Posterior vena cava (tissue), 2 donors: Measurements from ENCODE around the gene SLC39A10. TPM values are rescaled to one million over a fixed set of nuclear protein-coding genes. Genes with fewer than 3 reads are reported as not detected.
A peak's percentile ranks its signal among the peaks of the same experiment; 100 is the strongest.

Source experiments
- DNase-seq: peaks from one replicate; pipeline ENCODE4 v3.0.0-alpha.2; 2020; ENCODE audit warnings: low spot score
- intact Hi-C, 2 donors: fragments of 100-400 bp; cut with DNase I; formaldehyde crosslinking; loops; one replicate each; pipeline versions ENCODE4 v1.14.1 to v1.14.2; 2022 to 2023
- long read RNA-seq, 2 donors: library from polyadenylated mRNA; unstranded; transcript quantifications; one replicate each; pipeline ENCODE4 v2.0.0, GENCODE V29; 2020 to 2021
- total RNA-seq, 2 donors: library from RNA; stranded (reverse); fragmentation: NEBNext Ultra II Directional; extraction: Animal tissue kit (Norgen Biotek cat#: 25700); gene quantifications; one replicate each; pipeline ENCODE4 v1.2.1, GENCODE V29; 2021
- donor health status: DM: yes; HTN: yes; CAD: no.
- donor health status: DM: yes; HTN: yes; CAD: no.

SLC39A10 gene, protein sequence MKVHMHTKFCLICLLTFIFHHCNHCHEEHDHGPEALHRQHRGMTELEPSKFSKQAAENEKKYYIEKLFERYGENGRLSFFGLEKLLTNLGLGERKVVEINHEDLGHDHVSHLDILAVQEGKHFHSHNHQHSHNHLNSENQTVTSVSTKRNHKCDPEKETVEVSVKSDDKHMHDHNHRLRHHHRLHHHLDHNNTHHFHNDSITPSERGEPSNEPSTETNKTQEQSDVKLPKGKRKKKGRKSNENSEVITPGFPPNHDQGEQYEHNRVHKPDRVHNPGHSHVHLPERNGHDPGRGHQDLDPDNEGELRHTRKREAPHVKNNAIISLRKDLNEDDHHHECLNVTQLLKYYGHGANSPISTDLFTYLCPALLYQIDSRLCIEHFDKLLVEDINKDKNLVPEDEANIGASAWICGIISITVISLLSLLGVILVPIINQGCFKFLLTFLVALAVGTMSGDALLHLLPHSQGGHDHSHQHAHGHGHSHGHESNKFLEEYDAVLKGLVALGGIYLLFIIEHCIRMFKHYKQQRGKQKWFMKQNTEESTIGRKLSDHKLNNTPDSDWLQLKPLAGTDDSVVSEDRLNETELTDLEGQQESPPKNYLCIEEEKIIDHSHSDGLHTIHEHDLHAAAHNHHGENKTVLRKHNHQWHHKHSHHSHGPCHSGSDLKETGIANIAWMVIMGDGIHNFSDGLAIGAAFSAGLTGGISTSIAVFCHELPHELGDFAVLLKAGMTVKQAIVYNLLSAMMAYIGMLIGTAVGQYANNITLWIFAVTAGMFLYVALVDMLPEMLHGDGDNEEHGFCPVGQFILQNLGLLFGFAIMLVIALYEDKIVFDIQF
- 10 to 100 TPM; 23.5 to 23.6 TPM for total RNA-seq
- long read RNA-seq, donor 1, full-length matches to known transcripts: 3 of 5 reads
- long read RNA-seq, donor 1, partial matches to known transcripts: 0 of 5 reads
- long read RNA-seq, donor 1, other reads (novel, unspliced or antisense): 2 of 5 reads
- long read RNA-seq, donor 2, partial matches to known transcripts: 5 of 5 reads
- long read RNA-seq, donor 2, other reads (novel, unspliced or antisense): 0 of 5 reads

DNA sequence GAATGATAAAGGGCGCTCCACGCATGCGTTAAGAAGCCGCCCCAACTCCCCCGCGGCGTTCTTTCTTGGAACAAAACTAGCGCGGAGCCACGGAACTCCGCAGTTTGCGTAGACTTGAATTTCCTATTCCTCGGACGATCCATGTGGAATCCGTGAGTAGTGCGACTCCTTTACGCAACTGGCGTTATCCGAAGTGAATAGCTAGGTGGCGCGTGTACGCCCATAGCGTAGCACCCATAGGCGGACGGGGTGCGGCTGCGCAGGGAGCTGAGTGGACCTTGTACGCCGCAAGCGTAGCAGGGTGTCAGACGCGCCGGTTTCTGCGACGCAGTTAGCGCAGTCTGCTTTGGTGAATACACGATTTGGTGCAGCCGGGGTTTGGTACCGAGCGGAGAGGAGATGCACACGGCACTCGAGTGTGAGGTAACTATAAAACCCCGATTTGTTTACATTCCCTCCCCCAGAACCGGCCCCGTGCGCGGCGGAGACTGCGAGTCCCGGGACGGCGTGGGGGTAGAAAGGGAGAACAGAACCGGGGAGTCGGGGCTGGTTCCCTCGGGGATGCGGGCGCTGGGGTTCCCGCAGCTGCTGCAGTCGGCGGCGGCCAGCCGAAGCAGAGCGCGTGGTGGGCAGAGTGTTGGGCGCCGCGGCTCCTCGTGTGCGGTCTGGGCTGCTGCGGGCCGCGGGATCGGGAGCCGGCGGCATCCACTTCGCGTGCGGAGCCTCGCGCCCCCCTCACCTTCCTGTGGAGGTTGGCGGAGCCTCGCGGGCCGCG, at the start of gene SLC39A10:
Gene SLC39A10, plus strand, starts transcription at position 368 of the 775 bp plus-strand sequence. CDS start 22,817 bp downstream, outside the sequence.
- intact Hi-C loops: no loop called here
- peak; percentile 99 for DNase-seq

GRCh38 chr2:195608768-195609454, 48.1 kb upstream of the SLC39A10 start:
- no peak for DNase-seq
- intact Hi-C loops: no loop called here

DNA sequence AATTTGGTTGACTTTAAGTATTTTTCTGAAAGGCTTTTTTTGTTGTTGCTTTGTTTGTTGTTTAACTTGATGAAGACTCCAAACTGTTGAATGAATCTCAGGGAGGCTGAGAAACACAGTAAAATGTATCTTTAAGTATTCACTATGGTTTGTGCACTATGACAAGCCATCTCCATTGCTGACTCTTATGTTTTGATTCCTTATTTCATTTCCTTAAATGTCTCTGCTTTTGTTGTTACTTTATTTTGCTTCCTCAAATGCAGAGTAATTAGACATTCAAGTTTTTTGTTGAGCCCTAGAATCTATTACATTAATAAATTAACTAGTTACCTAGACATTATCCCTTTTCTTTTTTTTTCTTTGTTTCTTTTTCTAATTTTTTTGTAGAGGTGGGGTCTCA, 46.3 kb upstream of the SLC39A10 start:
- intact Hi-C loops: no loop called here
- no peak for DNase-seq

DNA sequence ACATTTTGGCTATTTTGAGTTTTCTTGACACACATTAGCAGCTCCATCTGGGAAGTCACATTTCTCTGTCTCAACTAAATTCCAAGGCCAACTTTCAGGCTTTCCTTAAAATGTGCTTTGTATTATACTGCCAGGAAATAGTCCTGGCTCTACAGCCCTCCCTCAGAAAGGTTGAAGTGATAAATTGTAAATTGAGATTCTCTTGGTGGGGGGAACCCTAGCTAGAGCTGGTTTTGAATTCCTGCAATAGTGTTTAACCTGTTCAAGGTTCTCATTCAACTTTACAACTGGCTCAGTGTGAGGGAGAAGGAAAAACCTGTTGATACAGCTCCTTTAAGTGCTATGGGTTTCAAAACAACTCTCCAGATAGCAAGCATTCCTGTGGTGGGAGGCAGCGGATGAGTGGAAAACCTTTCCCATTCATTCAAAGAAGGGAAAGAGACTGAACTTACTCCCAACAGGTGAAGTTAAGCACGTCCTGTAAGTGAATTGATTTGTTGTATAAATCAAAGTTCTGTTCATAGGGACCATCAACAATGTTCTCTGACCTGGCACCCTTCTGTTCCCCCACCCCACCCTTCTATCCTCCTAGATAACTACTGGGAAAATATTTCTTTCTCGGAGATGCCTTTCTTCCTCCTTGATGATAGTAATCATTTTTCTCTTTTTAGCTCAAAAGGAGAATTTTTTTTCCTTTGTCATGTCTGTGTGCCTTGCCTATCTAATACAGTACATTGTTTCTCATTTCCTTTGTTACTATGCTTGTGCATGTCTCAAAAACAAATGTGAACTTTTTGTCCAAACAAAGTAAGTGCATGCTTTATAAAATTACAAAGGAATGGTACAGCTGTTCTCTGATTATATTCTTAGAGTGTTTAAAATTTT, 44.2 kb upstream of the SLC39A10 start:
- no peak for DNase-seq
- intact Hi-C loops: no loop called here

DNA sequence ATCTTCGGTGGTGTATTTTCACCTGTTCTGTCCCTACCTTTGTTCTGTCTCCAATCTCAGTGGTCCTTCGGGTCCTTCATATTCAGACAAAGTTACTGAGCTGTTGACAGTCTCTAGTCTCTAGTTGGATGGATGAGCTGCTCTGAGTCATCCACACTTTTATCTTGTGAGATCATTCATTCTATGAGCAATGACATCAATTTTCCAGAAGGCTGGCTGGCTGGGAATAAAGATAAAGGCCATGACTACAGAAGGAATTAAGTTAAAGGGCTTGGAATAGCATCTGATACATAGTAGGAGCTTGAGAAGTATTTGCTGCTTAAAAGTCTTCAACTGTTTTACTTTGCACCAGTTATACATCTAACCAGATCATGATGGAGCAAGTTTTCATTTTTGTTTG, 43.1 kb upstream of the SLC39A10 start:
- DNase-seq: no peak
- intact Hi-C loops: no loop called here

DNA sequence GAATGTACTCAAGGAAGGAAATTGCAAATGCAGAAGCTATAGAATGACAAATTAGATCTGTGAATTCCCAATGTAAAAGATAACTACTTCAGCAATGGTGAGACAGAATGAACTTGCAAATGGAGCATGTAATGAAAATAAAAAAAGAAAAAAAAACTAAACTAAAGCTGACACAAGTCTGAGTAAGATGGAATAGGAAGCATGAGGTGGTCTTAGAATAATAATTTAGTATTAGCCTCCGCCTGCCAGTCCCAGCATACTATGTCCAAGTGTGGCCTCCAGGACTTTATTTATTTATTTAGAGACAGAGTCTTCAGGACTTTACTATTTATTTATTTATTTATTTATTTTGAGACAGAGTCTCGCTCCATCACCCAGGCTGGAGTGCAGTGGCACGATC, 37.4 kb upstream of the SLC39A10 start:
- intact Hi-C loops: no loop called here
- DNase-seq: no peak

- intact Hi-C loops: no loop called here
- DNase-seq: no peak
These were observed 36.5 kb upstream of the SLC39A10 start for GRCh38 chr2:195620501-195620900.

DNA sequence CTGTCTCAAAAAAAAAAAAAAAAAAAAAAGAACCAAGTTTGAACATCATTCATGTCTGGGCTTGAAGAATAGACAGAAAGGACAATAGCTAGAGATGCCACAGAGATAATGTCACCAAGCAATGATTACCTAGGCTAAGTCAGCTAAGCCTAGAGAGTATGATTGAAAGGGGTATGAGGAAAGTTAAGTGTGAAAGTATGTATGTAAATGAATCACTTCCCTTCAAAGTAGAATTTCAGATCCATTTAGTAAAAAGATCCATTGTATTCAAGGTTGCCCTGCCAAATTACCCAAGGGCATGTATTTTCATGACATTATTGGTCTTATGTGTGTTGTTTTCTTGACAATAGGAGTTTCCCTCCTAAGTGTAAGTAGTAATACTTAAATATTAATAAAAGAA, 34.1 kb upstream of the SLC39A10 start:
- intact Hi-C loops: no loop called here
- DNase-seq: no peak

DNA sequence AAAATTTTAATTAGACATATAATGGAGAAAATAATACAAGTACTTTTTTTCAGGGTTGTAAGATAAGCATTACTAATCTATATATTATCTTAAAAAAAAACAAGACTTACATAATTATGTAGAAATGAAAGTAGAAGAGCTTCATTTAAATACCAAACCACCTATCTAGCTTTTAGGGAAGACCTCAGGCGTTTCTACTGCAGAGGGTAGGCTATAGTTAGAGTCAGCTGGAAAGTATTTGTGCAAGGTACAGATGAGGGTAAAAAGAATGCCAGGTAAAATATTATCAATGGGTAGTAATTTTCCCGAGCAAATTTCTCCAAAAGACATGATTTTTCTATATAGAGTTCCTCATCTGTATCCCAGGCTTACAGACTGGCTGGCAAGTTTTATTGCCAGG, 30.5 kb upstream of the SLC39A10 start:
- intact Hi-C loops: no loop called here

DNA sequence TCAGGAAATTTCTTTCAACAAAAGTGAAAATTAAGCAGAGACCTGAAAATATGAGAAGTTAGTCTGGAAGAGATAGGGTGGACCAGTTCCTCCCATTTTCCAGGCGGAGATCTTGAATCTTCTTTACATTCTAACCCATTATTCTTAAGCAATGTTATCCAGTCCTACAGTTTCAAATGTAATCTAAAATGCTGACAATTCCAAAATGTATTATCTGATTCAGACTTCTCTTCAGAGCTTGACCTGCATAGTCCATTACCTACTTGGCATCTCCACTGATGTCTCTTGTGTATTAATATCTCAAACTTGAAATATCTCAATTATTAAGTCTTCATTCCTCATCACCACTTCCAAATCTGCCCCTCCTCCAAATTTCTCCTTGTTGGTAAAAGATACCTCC, 28.4 kb upstream of the SLC39A10 start:
- intact Hi-C loops: no loop called here
- no peak for DNase-seq

More for the DNA sequence above, 30.5 kb upstream of the SLC39A10 start:
- no peak for DNase-seq

DNA sequence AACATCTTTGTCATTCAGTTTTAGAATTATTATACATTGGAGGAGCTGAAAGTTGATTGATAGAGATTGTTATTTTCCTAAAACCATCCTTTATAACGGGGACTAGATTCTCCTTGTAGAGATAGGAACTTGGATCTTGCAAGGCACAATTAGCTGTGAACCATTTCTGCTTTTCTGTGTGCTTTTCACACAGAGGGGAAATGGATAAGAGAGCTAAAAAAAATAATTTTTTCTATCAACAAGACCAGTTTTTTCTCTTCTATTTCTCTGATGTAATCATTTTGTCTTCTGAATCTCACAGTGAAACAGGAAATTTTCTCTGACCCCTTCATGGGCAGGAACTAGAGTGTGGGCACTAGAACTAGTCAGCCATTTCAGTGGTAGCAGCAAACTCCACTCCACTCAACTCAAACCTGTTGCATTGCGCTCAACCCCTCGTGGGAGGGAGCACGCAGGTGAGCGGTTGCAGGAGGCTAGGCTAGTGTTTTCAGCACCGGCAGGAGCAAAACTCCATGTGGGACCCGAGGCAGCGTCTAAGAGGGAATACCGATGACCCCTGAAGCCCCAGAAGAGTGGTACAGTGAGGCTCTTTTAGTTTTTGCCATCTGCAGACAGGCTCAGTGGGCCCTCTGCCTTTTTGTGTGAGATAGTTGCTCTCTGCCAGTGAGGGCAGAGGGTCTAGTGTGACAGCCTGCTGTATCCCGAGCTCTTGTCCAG, 24.0 kb upstream of the SLC39A10 start:
- intact Hi-C loops: no loop called here
- no peak for DNase-seq

DNA sequence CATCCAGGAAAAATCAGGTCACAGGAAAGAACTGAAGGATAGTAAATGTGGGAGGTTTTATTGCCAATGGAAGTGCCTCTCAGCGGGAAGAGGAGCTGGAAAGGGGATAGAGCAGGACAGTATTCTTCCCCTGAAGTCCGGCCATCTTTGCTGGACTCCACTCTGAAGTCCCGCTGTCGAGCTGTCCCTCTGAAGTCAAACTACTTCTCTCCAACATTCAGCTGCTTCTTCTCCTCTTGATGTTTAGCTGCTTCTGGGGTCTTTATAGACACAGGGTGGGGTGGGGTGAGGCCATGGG, 23.5 kb upstream of the SLC39A10 start:
- intact Hi-C loops: no loop called here
- DNase-seq: no peak

- intact Hi-C loops: no loop called here
- no peak for DNase-seq
These were observed 23.1 kb upstream of the SLC39A10 start for GRCh38 chr2:195633974-195634373.

GRCh38 chr2:195636890-195637289, 20.1 kb upstream of the SLC39A10 start:
- intact Hi-C loops: no loop called here
- DNase-seq: no peak

- no peak for DNase-seq
- intact Hi-C loops: no loop called here
These were observed 18.3 kb upstream of the SLC39A10 start for GRCh38 chr2:195638750-195639149.

GRCh38 chr2:195639238-195639858, 17.7 kb upstream of the SLC39A10 start:
- intact Hi-C loops: no loop called here
- no peak for DNase-seq

DNA sequence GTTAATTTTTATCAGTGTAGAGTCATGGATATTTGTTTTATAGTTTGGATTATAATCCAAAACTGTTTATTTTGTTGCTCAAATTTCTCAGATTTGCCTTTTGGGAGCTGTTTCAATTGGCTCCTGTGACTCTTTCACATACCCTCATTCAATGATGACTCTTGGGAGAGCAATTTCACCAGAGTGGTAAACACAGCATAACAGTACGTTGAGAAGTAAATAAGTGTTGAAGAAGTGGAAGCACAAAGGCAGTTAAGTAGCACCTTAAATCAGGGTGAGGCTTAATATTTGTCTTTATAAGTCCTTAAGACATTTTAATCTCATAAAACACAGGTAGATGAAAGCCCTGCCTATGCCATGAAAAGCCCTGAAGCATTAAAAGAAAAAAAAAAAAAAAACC, 17.1 kb upstream of the SLC39A10 start:
- intact Hi-C loops: no loop called here
- no peak for DNase-seq
